GM12873 (cell line): Measurements from ENCODE around the gene IDH3B.

Source experiments
- TF ChIP-seq, protein P1 (sequence below): IDR thresholded peaks from 2 replicates; pipeline ENCODE4 v1.5.1; 2012; ENCODE audit warnings: low read depth, mild to moderate bottlenecking, moderate library complexity, low read length, control low read depth; ENCODE audit not compliant: insufficient read depth; ENCODE audit errors: missing control alignments

The IDH3B gene

DNA sequence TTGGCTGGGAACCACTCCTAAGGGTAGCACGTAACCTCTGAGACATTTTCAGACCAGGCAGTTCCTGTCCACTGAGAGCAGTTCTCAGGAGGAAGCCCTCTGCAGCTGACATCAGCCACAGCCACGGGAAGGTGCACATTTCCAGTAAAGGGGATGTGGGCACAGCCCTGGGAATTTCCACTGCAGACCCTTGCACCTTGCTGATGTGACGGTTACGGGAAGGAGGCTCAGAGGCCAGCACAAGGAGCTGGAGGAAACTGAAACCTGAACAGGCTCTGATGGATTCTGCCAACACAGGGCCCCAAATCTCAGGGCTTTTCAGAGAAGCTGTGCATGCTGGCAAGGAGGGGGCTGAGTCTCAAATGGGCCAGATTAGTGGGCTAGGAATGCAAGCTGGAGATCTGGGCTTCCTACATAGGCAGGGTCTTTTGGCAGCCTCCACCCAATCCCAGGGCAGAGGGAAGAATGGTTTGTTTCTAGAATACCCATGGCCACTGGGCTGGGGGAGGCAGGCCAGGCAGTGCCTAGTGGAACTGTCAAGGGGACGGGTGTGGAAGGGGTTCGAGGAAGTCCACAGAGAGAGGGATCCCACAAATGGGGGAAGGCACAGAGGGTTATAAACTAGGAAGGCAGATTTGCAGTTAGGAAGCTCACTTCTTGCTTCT is 42.8 kb upstream of the IDH3B start:
- TF ChIP-seq, protein P1, sequence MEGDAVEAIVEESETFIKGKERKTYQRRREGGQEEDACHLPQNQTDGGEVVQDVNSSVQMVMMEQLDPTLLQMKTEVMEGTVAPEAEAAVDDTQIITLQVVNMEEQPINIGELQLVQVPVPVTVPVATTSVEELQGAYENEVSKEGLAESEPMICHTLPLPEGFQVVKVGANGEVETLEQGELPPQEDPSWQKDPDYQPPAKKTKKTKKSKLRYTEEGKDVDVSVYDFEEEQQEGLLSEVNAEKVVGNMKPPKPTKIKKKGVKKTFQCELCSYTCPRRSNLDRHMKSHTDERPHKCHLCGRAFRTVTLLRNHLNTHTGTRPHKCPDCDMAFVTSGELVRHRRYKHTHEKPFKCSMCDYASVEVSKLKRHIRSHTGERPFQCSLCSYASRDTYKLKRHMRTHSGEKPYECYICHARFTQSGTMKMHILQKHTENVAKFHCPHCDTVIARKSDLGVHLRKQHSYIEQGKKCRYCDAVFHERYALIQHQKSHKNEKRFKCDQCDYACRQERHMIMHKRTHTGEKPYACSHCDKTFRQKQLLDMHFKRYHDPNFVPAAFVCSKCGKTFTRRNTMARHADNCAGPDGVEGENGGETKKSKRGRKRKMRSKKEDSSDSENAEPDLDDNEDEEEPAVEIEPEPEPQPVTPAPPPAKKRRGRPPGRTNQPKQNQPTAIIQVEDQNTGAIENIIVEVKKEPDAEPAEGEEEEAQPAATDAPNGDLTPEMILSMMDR = no peak

DNA sequence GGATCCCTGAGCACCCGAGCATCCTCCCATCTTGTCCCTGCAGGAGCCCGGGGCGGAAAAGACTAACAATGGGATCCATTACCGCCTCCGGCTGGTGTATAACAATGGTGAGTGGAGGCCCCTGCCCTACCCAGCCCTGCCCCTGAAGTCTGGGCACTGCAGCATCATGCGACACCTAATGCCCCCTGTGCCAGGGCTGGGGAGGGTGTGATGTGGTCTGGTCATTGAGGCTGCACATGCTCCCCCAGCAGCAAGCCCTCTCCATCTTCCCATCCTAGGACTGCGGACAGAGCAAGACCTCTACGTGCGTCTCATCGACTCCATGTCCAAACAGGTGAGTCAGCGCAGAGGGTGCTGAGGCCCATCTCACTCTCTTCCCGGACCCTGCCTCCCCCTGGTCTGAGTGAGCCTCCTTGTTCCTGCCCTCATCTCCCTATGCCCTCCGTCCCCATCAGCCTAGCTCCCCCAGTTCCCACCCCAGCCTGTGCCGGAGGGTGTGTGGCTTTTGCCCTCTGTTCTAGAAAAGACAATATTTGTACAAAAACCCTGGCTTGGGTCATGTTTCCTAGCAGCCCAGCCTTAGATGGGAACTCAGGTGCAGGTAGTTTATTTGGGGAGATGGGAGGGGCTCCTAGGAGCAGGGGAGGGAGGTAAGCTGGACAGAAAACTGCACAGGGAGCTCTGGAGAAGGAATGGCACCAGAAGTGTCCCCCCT is 42.1 kb upstream of the IDH3B start:
- TF ChIP-seq, protein P1 = no peak

DNA sequence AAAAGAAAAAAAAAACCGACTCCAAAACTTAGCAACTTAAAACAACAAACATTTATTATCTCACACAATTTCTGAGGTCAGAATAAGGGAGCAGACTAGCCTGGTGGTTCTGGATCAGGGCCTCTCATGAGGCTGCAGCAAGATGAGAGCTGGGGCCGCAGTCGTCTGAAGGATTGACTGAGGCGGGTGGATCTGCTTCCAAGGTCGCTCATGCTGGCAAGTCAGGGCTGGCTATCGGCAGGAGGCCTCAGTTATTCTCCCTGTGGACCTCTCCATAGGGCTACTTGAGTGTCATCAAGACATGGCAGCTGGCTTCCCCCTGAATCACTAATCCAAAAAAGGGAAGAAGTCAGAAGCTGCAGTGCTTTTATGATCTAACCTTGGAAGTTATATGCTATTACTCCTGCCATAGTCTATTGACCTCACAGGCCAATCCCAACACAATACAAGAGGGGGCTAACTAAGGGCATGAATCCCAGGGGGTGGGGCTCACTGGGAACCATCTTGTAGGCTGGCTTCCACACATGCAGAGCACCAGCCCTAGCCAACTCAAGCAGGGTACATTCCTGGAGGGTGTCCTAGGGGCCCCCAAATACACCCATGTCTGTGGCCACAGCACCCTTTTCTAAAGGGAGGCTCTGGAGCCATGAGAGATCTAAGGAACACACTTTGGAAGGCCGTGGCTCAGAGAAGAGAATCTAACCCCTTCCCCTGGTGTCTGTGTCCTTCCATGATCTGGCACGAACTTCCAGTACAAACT is 39.9 kb upstream of the IDH3B start:
- TF ChIP-seq, protein P1 = no peak

DNA sequence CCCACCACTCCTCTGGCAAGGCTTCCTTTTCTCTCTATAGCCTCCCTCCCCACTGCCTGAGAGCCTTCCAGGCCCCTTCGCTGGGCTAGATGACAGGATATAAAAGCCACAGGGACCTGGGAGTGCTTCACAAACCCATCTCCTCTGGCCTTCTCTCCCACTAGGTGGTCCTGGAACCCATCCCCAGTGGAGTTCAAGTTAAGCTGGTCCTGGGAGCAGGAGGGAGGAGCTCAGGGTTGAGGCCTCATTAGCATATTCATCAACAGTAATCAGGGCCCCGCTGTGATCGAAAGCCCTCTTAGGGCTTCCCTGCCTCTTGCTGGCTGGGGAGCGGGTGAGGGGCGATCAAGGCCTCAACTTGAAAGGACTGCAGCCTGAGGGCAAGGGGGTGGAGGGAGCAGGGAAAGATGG is 37.7 kb upstream of the IDH3B start:
- TF ChIP-seq, protein P1 = no peak

DNA sequence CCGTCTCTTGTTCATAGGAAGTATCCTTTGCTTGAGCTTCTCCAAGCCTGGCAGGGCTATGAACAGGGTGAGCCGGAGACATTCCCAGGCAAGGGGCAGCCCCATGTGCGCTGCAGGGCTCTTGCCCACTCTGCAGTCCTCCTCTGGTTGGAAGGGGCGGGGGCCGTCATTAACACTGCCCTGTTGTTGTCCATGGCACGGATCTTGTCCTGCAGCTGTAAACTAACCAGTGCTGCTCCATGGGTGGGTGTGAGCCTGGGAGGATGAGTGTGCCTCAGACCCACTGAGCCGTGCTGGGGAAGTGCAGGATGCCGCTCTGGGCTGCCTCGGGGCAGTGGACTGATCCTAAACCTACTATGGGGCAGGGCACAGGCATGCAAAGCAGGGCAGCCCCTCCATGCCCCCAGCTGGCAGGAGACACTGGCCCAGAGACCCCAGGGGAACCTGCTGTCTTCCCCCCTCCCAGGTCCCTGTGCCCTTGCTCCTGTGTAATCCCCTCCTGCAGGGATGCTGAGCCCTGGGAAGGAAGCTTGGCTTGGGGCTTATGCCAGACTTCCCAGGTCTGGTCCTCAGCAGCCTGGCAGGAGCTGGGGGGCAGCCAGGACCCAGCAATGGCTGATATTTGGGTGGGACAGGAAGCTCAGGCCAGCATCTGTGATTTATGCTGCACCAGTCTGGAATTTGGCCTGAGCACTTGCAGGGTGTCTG is 37.1 kb upstream of the IDH3B start:
- TF ChIP-seq, protein P1 = no peak

DNA sequence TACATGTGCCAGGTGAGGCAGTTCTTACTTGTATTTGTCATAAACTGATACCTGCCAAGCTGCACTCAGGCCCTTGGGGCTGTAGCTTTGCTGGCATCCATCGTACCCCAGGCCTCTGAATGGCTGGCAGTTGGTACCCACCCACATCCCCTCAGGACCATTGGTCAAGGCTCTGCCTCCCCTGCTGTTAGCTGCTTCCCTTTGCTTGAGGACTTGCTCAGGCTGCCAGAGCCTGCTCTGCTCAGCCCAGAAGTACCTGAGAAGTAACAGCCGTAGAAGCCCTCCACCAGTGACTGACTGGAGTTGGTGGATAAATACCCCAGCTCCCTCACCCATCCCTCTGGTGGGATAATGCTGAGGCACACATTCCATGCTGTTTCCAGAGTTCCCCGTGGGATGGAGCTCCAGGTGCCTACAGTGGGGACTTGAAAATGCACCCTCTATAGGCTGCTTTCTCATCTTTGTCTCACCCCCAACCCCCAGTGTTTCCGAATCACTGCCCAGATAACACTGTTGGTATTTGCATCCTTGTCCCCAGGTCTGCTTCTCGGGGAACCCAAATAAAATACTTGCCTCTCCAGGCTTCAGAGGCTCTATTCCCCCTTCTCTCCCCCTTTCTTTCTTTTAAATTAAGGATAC is 35.9 kb upstream of the IDH3B start:
- TF ChIP-seq, protein P1 = no peak

DNA sequence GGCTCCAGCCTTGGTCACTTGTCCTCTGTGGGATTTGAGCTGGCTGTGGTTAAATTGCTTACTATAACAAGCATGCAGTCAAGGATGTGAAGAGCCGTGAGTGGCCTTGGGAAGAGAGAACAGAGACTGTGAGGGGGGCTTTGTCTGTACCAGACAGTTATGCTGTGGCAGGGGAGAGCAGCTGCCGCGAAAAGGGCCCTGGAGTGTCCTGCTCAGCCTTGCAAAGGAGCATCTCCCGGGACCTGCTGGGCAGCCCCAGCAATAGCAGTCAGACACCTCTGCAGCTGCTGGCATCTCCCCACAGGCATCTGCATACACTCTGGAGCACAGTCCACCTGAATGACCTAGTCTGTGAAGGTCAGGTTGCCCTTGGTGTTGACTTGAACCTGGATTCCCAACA is 34.9 kb upstream of the IDH3B start:
- TF ChIP-seq, protein P1 = no peak
